Measurements from ENCODE around the gene WNT9B.

Gene WNT9B

GRCh38 chr17:46817901-46818209 lies 33.5 kb upstream of the WNT9B start:
- peak overlapping the region; percentile 15 for H2AFZ ChIP-seq (ENCODE audit: low read depth, low read length)
- no peaks in the 10 kb centered on the region for H3K9me3 ChIP-seq (ENCODE audit: low read length)
- H3K4me3 ChIP-seq (ENCODE audit: low read length): peak overlapping the region; percentile 58
- peaks cover 44% of the 10 kb centered on the region for H3K4me1 ChIP-seq (ENCODE audit: insufficient read depth, low read length)
- peaks cover 5% of the 10 kb centered on the region for H3K36me3 ChIP-seq (ENCODE audit: insufficient read depth, low read length)
- no peaks in the 10 kb centered on the region for H3K27me3 ChIP-seq (ENCODE audit: insufficient read depth, low read length)

- H3K4me3 ChIP-seq (ENCODE audit: low read length): peak within 1 kb of the TSS; percentile 58
- H2AFZ ChIP-seq (ENCODE audit: low read depth, low read length): peak within 1 kb of the TSS; percentile 78
- H3K4me1 ChIP-seq (ENCODE audit: insufficient read depth, low read length): peaks cover 44% of the 10 kb centered on the region
- peaks cover 5% of the 10 kb centered on the region for H3K36me3 ChIP-seq (ENCODE audit: insufficient read depth, low read length)
- no peaks in the 10 kb centered on the region for H3K9me3 ChIP-seq (ENCODE audit: low read length)
- no peaks in the 10 kb centered on the region for H3K27me3 ChIP-seq (ENCODE audit: insufficient read depth, low read length)
Measured at GRCh38 chr17:46818316-46818928, 33.0 kb upstream of the WNT9B start, which contains the start of gene WNT3. Gene WNT3 (minus strand): TSS chr17:46818692. CDS start chr17:46818597, 95 bp downstream.

GRCh38 chr17:46818929-46819859 lies 32.2 kb upstream of the WNT9B start:
- Histone ChIP-seq H3K36me3 (ENCODE audit: insufficient read depth, low read length) (peaks cover 5% of the 10 kb centered on the region), H3K27me3 (ENCODE audit: insufficient read depth, low read length) (no peaks in the 10 kb centered on the region), H3K9me3 (ENCODE audit: low read length) (no peaks in the 10 kb centered on the region), H2AFZ (ENCODE audit: low read depth, low read length) (peak overlapping the region; percentile 78), H3K4me3 (ENCODE audit: low read length) (peak overlapping the region; percentile 58), H3K4me1 (ENCODE audit: insufficient read depth, low read length) (peaks cover 44% of the 10 kb centered on the region)

GRCh38 chr17:46819906-46820351 lies 31.5 kb upstream of the WNT9B start:
- peaks cover 44% of the 10 kb centered on the region for H3K4me1 ChIP-seq (ENCODE audit: insufficient read depth, low read length)
- peak overlapping the region; percentile 58 for H3K4me3 ChIP-seq (ENCODE audit: low read length)
- H2AFZ ChIP-seq (ENCODE audit: low read depth, low read length): no peak overlapping the region
- no peaks in the 10 kb centered on the region for H3K9me3 ChIP-seq (ENCODE audit: low read length)
- H3K27me3 ChIP-seq (ENCODE audit: insufficient read depth, low read length): no peaks in the 10 kb centered on the region
- H3K36me3 ChIP-seq (ENCODE audit: insufficient read depth, low read length): no peaks in the 10 kb centered on the region

GRCh38 chr17:46820592-46821450 lies 30.6 kb upstream of the WNT9B start:
- Histone ChIP-seq H3K27me3 (ENCODE audit: insufficient read depth, low read length) (no peaks in the 10 kb centered on the region), H3K4me3 (ENCODE audit: low read length) (peak overlapping the region; percentile 58), H2AFZ (ENCODE audit: low read depth, low read length) (no peak overlapping the region), H3K4me1 (ENCODE audit: insufficient read depth, low read length) (peaks cover 40% of the 10 kb centered on the region), H3K9me3 (ENCODE audit: low read length) (no peaks in the 10 kb centered on the region), H3K36me3 (ENCODE audit: insufficient read depth, low read length) (no peaks in the 10 kb centered on the region)

GRCh38 chr17:46821482-46822387 lies 29.6 kb upstream of the WNT9B start:
- no peak overlapping the region for H2AFZ ChIP-seq (ENCODE audit: low read depth, low read length)
- no peaks in the 10 kb centered on the region for H3K27me3 ChIP-seq (ENCODE audit: insufficient read depth, low read length)
- H3K9me3 ChIP-seq (ENCODE audit: low read length): no peaks in the 10 kb centered on the region
- peaks cover 31% of the 10 kb centered on the region for H3K4me1 ChIP-seq (ENCODE audit: insufficient read depth, low read length)
- no peaks in the 10 kb centered on the region for H3K36me3 ChIP-seq (ENCODE audit: insufficient read depth, low read length)
- no peak overlapping the region for H3K4me3 ChIP-seq (ENCODE audit: low read length)

GRCh38 chr17:46822388-46822921 lies 28.9 kb upstream of the WNT9B start:
- Histone ChIP-seq H3K4me3 (ENCODE audit: low read length) (no peak overlapping the region), H2AFZ (ENCODE audit: low read depth, low read length) (no peak overlapping the region), H3K36me3 (ENCODE audit: insufficient read depth, low read length) (no peaks in the 10 kb centered on the region), H3K9me3 (ENCODE audit: low read length) (no peaks in the 10 kb centered on the region), H3K27me3 (ENCODE audit: insufficient read depth, low read length) (no peaks in the 10 kb centered on the region), H3K4me1 (ENCODE audit: insufficient read depth, low read length) (peaks cover 25% of the 10 kb centered on the region)

GRCh38 chr17:46823657-46824056 lies 27.7 kb upstream of the WNT9B start:
- Histone ChIP-seq H3K27me3 (ENCODE audit: insufficient read depth, low read length) (no peaks in the 10 kb centered on the region), H2AFZ (ENCODE audit: low read depth, low read length) (no peak overlapping the region), H3K4me1 (ENCODE audit: insufficient read depth, low read length) (peaks cover 25% of the 10 kb centered on the region), H3K9me3 (ENCODE audit: low read length) (no peaks in the 10 kb centered on the region), H3K4me3 (ENCODE audit: low read length) (no peak overlapping the region), H3K36me3 (ENCODE audit: insufficient read depth, low read length) (no peaks in the 10 kb centered on the region)

GRCh38 chr17:46826116-46826515 lies 25.3 kb upstream of the WNT9B start:
- Histone ChIP-seq H3K4me1 (ENCODE audit: insufficient read depth, low read length) (peaks cover 17% of the 10 kb centered on the region), H2AFZ (ENCODE audit: low read depth, low read length) (no peak overlapping the region), H3K36me3 (ENCODE audit: insufficient read depth, low read length) (no peaks in the 10 kb centered on the region), H3K9me3 (ENCODE audit: low read length) (no peaks in the 10 kb centered on the region), H3K4me3 (ENCODE audit: low read length) (no peak overlapping the region), H3K27me3 (ENCODE audit: insufficient read depth, low read length) (no peaks in the 10 kb centered on the region)

- H3K9me3 ChIP-seq (ENCODE audit: low read length): no peaks in the 10 kb centered on the region
- no peaks in the 10 kb centered on the region for H3K36me3 ChIP-seq (ENCODE audit: insufficient read depth, low read length)
- no peak overlapping the region for H2AFZ ChIP-seq (ENCODE audit: low read depth, low read length)
- H3K4me3 ChIP-seq (ENCODE audit: low read length): no peak overlapping the region
- H3K4me1 ChIP-seq (ENCODE audit: insufficient read depth, low read length): peaks cover 21% of the 10 kb centered on the region
- no peaks in the 10 kb centered on the region for H3K27me3 ChIP-seq (ENCODE audit: insufficient read depth, low read length)
Measured at GRCh38 chr17:46827274-46827673, 24.1 kb upstream of the WNT9B start.

GRCh38 chr17:46831573-46832330 lies 19.6 kb upstream of the WNT9B start:
- no peaks in the 10 kb centered on the region for H3K27me3 ChIP-seq (ENCODE audit: insufficient read depth, low read length)
- H3K9me3 ChIP-seq (ENCODE audit: low read length): no peaks in the 10 kb centered on the region
- H3K4me3 ChIP-seq (ENCODE audit: low read length): peak overlapping the region; percentile 19

More at GRCh38 chr17:46831573-46832330, 19.6 kb upstream of the WNT9B start:
- Histone ChIP-seq H2AFZ (ENCODE audit: low read depth, low read length) (no peak overlapping the region), H3K36me3 (ENCODE audit: insufficient read depth, low read length) (no peaks in the 10 kb centered on the region), H3K4me1 (ENCODE audit: insufficient read depth, low read length) (peaks cover 52% of the 10 kb centered on the region)

Measured in neuron (in vitro differentiated cells).